IMR-90 (cell line): ENCODE measurements around the gene COG7. TPM values are rescaled to one million over a fixed set of nuclear protein-coding genes. Genes with fewer than 3 reads are reported as not detected.

ENCODE experiments used
- ATAC-seq: fragments of 200-7000 bp; cut with Tn5 transposase; 2 replicates; pipeline ENCODE4 v1.9.1; 2020; ENCODE audit warnings: low read depth, mild to moderate bottlenecking, moderate library complexity
- BruUV-seq: library from RNA; stranded (reverse); fragments of 400-500 nt; replicated peaks from 2 replicates; lab custom pipeline; 2021; lab: Mats Ljungman, UMichigan
- CTCF ChIA-PET: fragments of 300-600 bp; formaldehyde crosslinking; extraction: SDS; loops from one replicate; lab custom pipeline; 2021; ENCODE audit warnings: antibody characterized with exemption; lab: Yijun Ruan, JAX
- POLR2A ChIA-PET: fragments of 300-600 bp; sonication (Branson Sonifier 250); formaldehyde crosslinking; loops from one replicate; lab custom pipeline; 2022; ENCODE audit warnings: antibody characterized with exemption; ENCODE audit not compliant: unreplicated experiment; lab: Charles Lee
- DNase-seq: peaks from one replicate; pipeline ENCODE4 v3.0.0; 2013
- H2AFZ ChIP-seq: replicated peaks from 2 replicates; pipeline ENCODE3; 2013; ENCODE audit warnings: low read length, mild to moderate bottlenecking; ENCODE audit not compliant: poor library complexity
- H2AK5ac ChIP-seq: 2 replicates; pipeline ENCODE4 v1.6.1; 2013; ENCODE audit warnings: low read depth, low read length, inconsistent platforms
- H2AK9ac ChIP-seq: replicated peaks from 2 replicates; pipeline ENCODE3; 2013; ENCODE audit warnings: mild to moderate bottlenecking, low read depth, low read length, moderate library complexity; ENCODE audit not compliant: poor library complexity
- H2BK120ac ChIP-seq: 2 replicates; pipeline ENCODE4 v1.6.1; 2013; ENCODE audit warnings: low read depth, low read length, inconsistent platforms
- H2BK15ac ChIP-seq: 3 replicates; pipeline ENCODE4 v1.6.1; 2013; ENCODE audit warnings: low read depth, low read length, inconsistent platforms
- H2BK20ac ChIP-seq: 2 replicates; pipeline ENCODE4 v1.6.1; 2013; ENCODE audit warnings: low read depth, mild to moderate bottlenecking, inconsistent platforms, low read length, moderate library complexity
- H2BK5ac ChIP-seq: 2 replicates; pipeline ENCODE4 v1.6.1; 2013; ENCODE audit warnings: mild to moderate bottlenecking, low read depth, low read length, inconsistent platforms; ENCODE audit not compliant: poor library complexity, severe bottlenecking
- H3K14ac ChIP-seq: replicated peaks from 2 replicates; pipeline ENCODE4 v1.6.1; 2013; ENCODE audit warnings: low read depth, low read length, inconsistent platforms
- H3K18ac ChIP-seq: 2 replicates; pipeline ENCODE4 v1.6.1; 2013; ENCODE audit warnings: low read depth, low read length, control low read depth
- H3K23ac ChIP-seq: 2 replicates; pipeline ENCODE4 v1.6.1; 2013; ENCODE audit warnings: low read depth, low read length, inconsistent platforms
- H3K27ac ChIP-seq: 2 replicates; pipeline ENCODE4 v1.5.1; 2013; ENCODE audit warnings: mild to moderate bottlenecking, control low read depth, low read length; ENCODE audit not compliant: insufficient read depth
- H3K27me3 ChIP-seq: 2 replicates; pipeline ENCODE4 v1.6.1; 2013; ENCODE audit warnings: low read length; ENCODE audit not compliant: control insufficient read depth, insufficient read depth
- H3K36me3 ChIP-seq: 2 replicates; pipeline ENCODE4 v1.6.1; 2013; ENCODE audit warnings: low read length, mixed read lengths; ENCODE audit not compliant: control insufficient read depth, insufficient read depth
- H3K4ac ChIP-seq: 2 replicates; pipeline ENCODE4 v1.6.1; 2013; ENCODE audit warnings: low read depth, low read length, inconsistent platforms
- H3K4me1 ChIP-seq: 2 replicates; pipeline ENCODE4 v1.6.1; 2013; ENCODE audit warnings: low read length, mixed read lengths; ENCODE audit not compliant: control insufficient read depth, insufficient read depth
- H3K4me2 ChIP-seq: 2 replicates; pipeline ENCODE4 v1.6.1; 2013; ENCODE audit warnings: low read depth, mild to moderate bottlenecking, control low read depth, low read length, moderate library complexity
- H3K4me3 ChIP-seq: 2 replicates; pipeline ENCODE4 v1.5.1; 2013; ENCODE audit warnings: low read depth, mild to moderate bottlenecking, control low read depth, low read length, moderate library complexity; ENCODE audit not compliant: insufficient read depth
- H3K56ac ChIP-seq: 2 replicates; pipeline ENCODE4 v1.6.1; 2013; ENCODE audit warnings: low read length, inconsistent platforms; ENCODE audit not compliant: insufficient read depth; ENCODE audit errors: extremely low read depth
- H3K79me1 ChIP-seq, 2 experiments: 2 replicates each; pipeline ENCODE4 v1.6.1; 2013; ENCODE audit warnings: low read length in 2 of 2, inconsistent platforms in 1 of 2, low read depth in 1 of 2
- H3K9ac ChIP-seq: 2 replicates; pipeline ENCODE4 v1.6.1; 2013; ENCODE audit warnings: low read depth, low read length, control low read depth
- H3K9me1 ChIP-seq: 2 replicates; pipeline ENCODE4 v1.6.1; 2013; ENCODE audit warnings: low read length, inconsistent platforms; ENCODE audit not compliant: insufficient read depth
- H3K9me3 ChIP-seq: 2 replicates; pipeline ENCODE4 v1.6.1; 2013; ENCODE audit warnings: low read length; ENCODE audit not compliant: control insufficient read depth, insufficient read depth
- H4K20me1 ChIP-seq: 2 replicates; pipeline ENCODE4 v1.6.1; 2013; ENCODE audit warnings: low read length, inconsistent platforms; ENCODE audit not compliant: insufficient read depth
- H4K5ac ChIP-seq: 2 replicates; pipeline ENCODE4 v1.6.1; 2013; ENCODE audit warnings: mild to moderate bottlenecking, low read depth, low read length, control low read depth
- H4K8ac ChIP-seq, 2 experiments: 2 replicates each; pipeline ENCODE4 v1.6.1; 2013; ENCODE audit warnings: low read depth in 2 of 2, low read length in 2 of 2, control low read depth in 1 of 2, inconsistent platforms in 1 of 2
- H4K91ac ChIP-seq: 2 replicates; pipeline ENCODE4 v1.6.1; 2013; ENCODE audit warnings: low read depth, low read length, inconsistent platforms; ENCODE audit not compliant: insufficient read depth
- BHLHE40 ChIP-seq: fragments of 150-350 bp; IDR thresholded peaks from 2 replicates; pipeline ENCODE4 v1.6.1; 2016; ENCODE audit warnings: mild to moderate bottlenecking, low read depth, low read length
- CEBPB ChIP-seq: IDR thresholded peaks from 2 replicates; pipeline ENCODE4 v1.6.1; 2012; ENCODE audit warnings: low read depth, low read length, improper control_type of control experiment
- MAFK ChIP-seq: IDR thresholded peaks from 2 replicates; pipeline ENCODE4 v1.6.1; 2012; ENCODE audit warnings: low read depth, low read length, improper control_type of control experiment
- MAZ ChIP-seq: IDR thresholded peaks from 2 replicates; pipeline ENCODE4 v1.6.1; 2012; ENCODE audit warnings: low read depth, mild to moderate bottlenecking, low read length, improper control_type of control experiment, moderate library complexity, borderline replicate concordance
- MXI1 ChIP-seq: IDR thresholded peaks from 2 replicates; pipeline ENCODE4 v1.6.1; 2012; ENCODE audit warnings: low read depth, mild to moderate bottlenecking, low read length, moderate library complexity, borderline replicate concordance
- NFE2L2 ChIP-seq: fragments of 150-350 bp; IDR thresholded peaks from 2 replicates; pipeline ENCODE4 v1.6.1; 2016; ENCODE audit warnings: low read depth, mild to moderate bottlenecking, low read length
- POLR2A ChIP-seq: IDR thresholded peaks from 2 replicates; pipeline ENCODE4 v1.6.1; 2012; ENCODE audit warnings: mild to moderate bottlenecking, low read depth, low read length
- RAD21 ChIP-seq: IDR thresholded peaks from 2 replicates; pipeline ENCODE4 v1.6.1; 2012; ENCODE audit warnings: low read length, improper control_type of control experiment
- RCOR1 ChIP-seq: IDR thresholded peaks from 2 replicates; pipeline ENCODE4 v1.6.1; 2012; ENCODE audit warnings: mild to moderate bottlenecking, low read length, improper control_type of control experiment; ENCODE audit not compliant: insufficient replicate concordance
- RFX5 ChIP-seq: IDR thresholded peaks from 2 replicates; pipeline ENCODE4 v1.8.0; 2012; ENCODE audit warnings: low read depth, mild to moderate bottlenecking, low read length, moderate library complexity
- SMC3 ChIP-seq: fragments of 150-350 bp; IDR thresholded peaks from 2 replicates; pipeline ENCODE4 v1.6.1; 2016; ENCODE audit warnings: low read depth, mild to moderate bottlenecking, antibody characterized with exemption, low read length, moderate library complexity
- WGBS, 2 experiments: methylation state at CpG; one replicate each; pipeline versions ENCODE4 v1.1.5 to v1.1.7; 2013; ENCODE audit warnings: missing lambda C conversion rate in 2 of 2; ENCODE audit not compliant: insufficient read length in 1 of 2; ENCODE audit errors: extremely low coverage in 2 of 2; 5-methylcytosine and 5-hydroxymethylcytosine counted together
- dilution Hi-C: fragments of 300-500 bp; cut with HindIII; formaldehyde crosslinking; loops from one replicate; pipeline ENCODE4 v1.14.3; 2018; ENCODE audit warnings: low sequenced_read_pairs; ENCODE audit not compliant: unreplicated experiment
- in situ Hi-C: fragments of 300-500 bp; cut with MboI; formaldehyde crosslinking; loops from 3 replicates; pipeline ENCODE4 v1.14.3; 2019; ENCODE audit warnings: low sequenced_read_pairs, inconsistent platforms, mixed read lengths
- intact Hi-C: fragments of 100-400 bp; cut with micrococcal nuclease; formaldehyde crosslinking; loops from 2 replicates; pipeline ENCODE4 v1.10.0; 2022
- polyA plus RNA-seq, 3 experiments: library from polyadenylated mRNA; depleted of rRNA; stranded (reverse); fragments of >200 nt; gene quantifications; 2 replicates each; pipeline ENCODE4 v1.2.3, GENCODE V29; 2012; ENCODE audit warnings: low replicate concordance in 1 of 3
- total RNA-seq: library from RNA; depleted of rRNA; stranded (reverse); fragments of >200 nt; gene quantifications from 2 replicates; pipeline ENCODE4 v1.2.3, GENCODE V29; 2012
- TF ChIP-seq, protein P1 (sequence below): fragments of 150-350 bp; IDR thresholded peaks from 2 replicates; pipeline ENCODE4 v1.6.1; 2016; ENCODE audit warnings: low read depth, mild to moderate bottlenecking, low read length, moderate library complexity, borderline replicate concordance
- TF ChIP-seq, protein P2 (sequence below): conservative IDR thresholded peaks from 2 replicates; pipeline ENCODE4 v1.5.1; 2012; ENCODE audit warnings: mild to moderate bottlenecking, low read depth, low read length, improper control_type of control experiment
- TF ChIP-seq, protein P3 (sequence below): fragments of 150-350 bp; IDR thresholded peaks from 2 replicates; pipeline ENCODE4 v1.6.1; 2017; ENCODE audit warnings: mild to moderate bottlenecking, antibody characterized with exemption, low read length, low read depth

COG7 gene
- total and polyA plus RNA-seq, 2 of the 4 experiments (the other 2 are of a cell fraction), result 28.5 to 43.7 TPM

DNA sequence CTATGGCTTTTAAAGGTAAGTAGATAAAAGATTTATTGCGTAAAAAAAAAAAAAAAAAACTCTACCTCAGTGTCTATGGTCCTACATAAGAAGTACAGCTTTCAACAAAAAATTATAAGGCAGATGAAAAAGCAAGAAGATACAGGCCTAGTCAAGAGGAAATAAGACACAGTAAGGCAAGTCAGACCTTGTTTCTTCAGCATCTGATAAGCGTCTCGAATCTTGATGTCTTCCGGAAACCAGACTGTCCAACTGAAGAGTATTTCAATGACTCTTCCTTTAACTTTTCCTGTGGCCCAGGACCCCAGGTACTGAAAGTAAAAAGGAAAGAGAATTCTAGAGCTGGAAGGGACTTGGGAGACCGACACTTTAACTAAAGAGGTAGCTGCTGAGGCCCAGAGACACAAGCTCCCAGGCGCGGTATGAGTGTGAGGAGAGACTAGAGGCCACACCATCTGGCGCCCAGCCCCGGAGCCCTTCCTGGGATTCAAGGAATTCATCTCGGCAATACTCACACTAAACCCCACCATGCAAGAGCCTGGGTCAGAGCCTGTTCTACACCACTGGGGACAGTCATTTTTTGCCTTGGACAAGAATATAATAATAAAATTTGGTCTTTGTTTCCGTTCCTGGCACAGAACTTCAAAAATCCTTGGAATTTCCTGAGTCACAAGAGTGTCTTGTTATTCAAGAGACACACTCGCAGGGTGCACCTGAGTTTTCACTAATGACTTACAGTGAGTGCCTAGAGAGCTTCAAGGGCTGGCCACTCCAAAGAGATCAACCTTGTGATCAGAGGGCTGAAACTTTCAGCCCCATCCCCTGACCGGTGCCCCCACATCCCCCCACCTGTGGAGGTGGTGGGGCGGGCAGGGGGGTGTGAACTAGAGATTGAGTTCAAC, 38.8 kb upstream of the COG7 start:
- H3K9me1 ChIP-seq, result peaks cover 11% of the 10 kb centered on the region
- peaks cover 5% of the 10 kb centered on the region; the same call in 1 of the 2 replicates for H3K4me1 ChIP-seq
- no peak overlapping the region for H4K8ac ChIP-seq
- no peak overlapping the region for H4K5ac ChIP-seq
- no peak overlapping the region for H3K4me2 ChIP-seq
- intact Hi-C loops, result no loop called here
- H4K20me1 ChIP-seq, result peaks cover 9% of the 10 kb centered on the region; the same call in 1 of the 2 replicates
- dilution Hi-C loops, result no loop called here
- H3K27ac ChIP-seq, result no peak overlapping the region
- no peaks in the 10 kb centered on the region for H3K9me3 ChIP-seq
- no peak overlapping the region for H2BK20ac ChIP-seq
- no peaks in the 10 kb centered on the region for H3K27me3 ChIP-seq
- in situ Hi-C loops, result no loop called here
- no peak overlapping the region for H3K18ac ChIP-seq
- H2AK9ac ChIP-seq, result no peak overlapping the region
- peaks cover 59% of the 10 kb centered on the region for H3K36me3 ChIP-seq
- WGBS, 2 experiments, result no CpG with 5 or more reads among the region's 14 CpGs
- H3K9ac ChIP-seq, result no peak overlapping the region
- no peak overlapping the region for H2AK5ac ChIP-seq
- no peak overlapping the region for H3K4me3 ChIP-seq
- no peak overlapping the region for H3K4ac ChIP-seq
- no peak for ATAC-seq
- H2AFZ ChIP-seq, result no peak overlapping the region
- no peak overlapping the region for H3K56ac ChIP-seq
- BruUV-seq, result no TSS peak
- peak; percentile 16 for DNase-seq
- POLR2A ChIA-PET, result no interaction called here
- no peak overlapping the region for H4K91ac ChIP-seq
- H2BK15ac ChIP-seq, result no peak overlapping the region
- H2BK120ac ChIP-seq, result no peak overlapping the region
- CTCF ChIA-PET, result interaction anchor here (0.7 kb wide), 1 partner anchor 190 kb away, joined by 3 read pairs; no protein-coding TSS in a partner anchor
- H3K23ac ChIP-seq, result no peak overlapping the region
- H3K79me1 ChIP-seq, result peaks cover 3 to 21% of the 10 kb centered on the region in 2 experiments; a peak in 3 of 4 replicates
- H2BK5ac ChIP-seq, result no peak overlapping the region
- 0 out of 2 replicates have a peak overlapping the region, but pooled peaks have one; percentile 11 for H3K14ac ChIP-seq
- TF ChIP-seq SMC3 (no peak), NFE2L2 (no peak), RAD21 (no peak), MAFK (no peak), MAZ (no peak), MXI1 (no peak), RFX5 (no peak), BHLHE40 (no peak), RCOR1 (no peak), CEBPB (no peak), POLR2A (no peak)
- TF ChIP-seq, protein P1, sequence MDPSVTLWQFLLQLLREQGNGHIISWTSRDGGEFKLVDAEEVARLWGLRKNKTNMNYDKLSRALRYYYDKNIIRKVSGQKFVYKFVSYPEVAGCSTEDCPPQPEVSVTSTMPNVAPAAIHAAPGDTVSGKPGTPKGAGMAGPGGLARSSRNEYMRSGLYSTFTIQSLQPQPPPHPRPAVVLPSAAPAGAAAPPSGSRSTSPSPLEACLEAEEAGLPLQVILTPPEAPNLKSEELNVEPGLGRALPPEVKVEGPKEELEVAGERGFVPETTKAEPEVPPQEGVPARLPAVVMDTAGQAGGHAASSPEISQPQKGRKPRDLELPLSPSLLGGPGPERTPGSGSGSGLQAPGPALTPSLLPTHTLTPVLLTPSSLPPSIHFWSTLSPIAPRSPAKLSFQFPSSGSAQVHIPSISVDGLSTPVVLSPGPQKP, result no peak
- TF ChIP-seq, protein P2, sequence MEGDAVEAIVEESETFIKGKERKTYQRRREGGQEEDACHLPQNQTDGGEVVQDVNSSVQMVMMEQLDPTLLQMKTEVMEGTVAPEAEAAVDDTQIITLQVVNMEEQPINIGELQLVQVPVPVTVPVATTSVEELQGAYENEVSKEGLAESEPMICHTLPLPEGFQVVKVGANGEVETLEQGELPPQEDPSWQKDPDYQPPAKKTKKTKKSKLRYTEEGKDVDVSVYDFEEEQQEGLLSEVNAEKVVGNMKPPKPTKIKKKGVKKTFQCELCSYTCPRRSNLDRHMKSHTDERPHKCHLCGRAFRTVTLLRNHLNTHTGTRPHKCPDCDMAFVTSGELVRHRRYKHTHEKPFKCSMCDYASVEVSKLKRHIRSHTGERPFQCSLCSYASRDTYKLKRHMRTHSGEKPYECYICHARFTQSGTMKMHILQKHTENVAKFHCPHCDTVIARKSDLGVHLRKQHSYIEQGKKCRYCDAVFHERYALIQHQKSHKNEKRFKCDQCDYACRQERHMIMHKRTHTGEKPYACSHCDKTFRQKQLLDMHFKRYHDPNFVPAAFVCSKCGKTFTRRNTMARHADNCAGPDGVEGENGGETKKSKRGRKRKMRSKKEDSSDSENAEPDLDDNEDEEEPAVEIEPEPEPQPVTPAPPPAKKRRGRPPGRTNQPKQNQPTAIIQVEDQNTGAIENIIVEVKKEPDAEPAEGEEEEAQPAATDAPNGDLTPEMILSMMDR, result no peak
- TF ChIP-seq, protein P3, sequence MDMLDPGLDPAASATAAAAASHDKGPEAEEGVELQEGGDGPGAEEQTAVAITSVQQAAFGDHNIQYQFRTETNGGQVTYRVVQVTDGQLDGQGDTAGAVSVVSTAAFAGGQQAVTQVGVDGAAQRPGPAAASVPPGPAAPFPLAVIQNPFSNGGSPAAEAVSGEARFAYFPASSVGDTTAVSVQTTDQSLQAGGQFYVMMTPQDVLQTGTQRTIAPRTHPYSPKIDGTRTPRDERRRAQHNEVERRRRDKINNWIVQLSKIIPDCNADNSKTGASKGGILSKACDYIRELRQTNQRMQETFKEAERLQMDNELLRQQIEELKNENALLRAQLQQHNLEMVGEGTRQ, result no peak
